Measurements from ENCODE around the gene DGCR8.

DGCR8 gene

DNA sequence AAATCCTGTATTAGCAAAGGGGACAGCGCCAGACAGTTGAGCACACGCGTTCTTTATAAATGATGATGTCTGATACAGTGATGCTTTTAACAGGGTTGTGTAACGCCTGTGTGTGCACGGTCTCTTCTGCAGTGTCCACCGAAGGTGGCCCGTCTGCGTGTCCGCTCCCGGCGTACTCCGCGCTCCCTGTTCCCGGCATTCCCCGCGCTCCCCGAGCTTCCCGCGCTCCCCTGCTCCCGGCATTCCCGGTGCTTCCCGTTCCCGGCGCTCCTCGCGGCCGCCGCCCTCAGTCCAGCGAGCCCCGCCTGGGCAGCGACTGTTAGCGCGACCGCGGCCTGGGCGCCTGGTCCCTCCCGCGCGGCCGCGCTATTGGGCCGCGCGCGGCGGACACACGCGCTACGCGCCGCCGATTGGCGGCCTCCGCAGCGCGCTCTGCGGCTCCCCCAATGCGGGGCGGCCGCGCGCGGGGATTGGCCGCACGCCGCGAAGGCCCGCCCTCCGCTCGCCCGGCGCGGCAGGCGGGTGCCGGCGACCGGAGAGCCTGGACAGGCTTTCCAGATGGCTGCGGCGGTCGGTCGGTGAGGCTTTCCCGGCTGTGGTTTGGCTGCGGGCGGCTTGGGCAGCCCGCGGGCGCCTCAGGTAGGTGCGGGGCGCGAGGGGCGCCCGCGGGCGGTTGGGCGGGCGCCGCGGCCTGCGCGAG is at the start of gene DGCR8:
Gene DGCR8 (plus strand): TSS at position 497 of the 700 bp plus-strand sequence. CDS start 5,723 bp downstream, outside the sequence.
- H3K27ac Mint-ChIP-seq: peak within 1 kb of the TSS; percentile 90
- H3K9me3 Mint-ChIP-seq: no peaks in the 10 kb centered on the region
- no peaks in the 10 kb centered on the region for H3K27me3 Mint-ChIP-seq
- H3K36me3 Mint-ChIP-seq (ENCODE audit: low read depth): peaks cover 5% of the 10 kb centered on the region
- peak within 1 kb of the TSS; percentile 92 for H3K4me3 Mint-ChIP-seq
- peaks cover 46% of the 10 kb centered on the region for H3K4me1 Mint-ChIP-seq (ENCODE audit: low read depth)

DNA sequence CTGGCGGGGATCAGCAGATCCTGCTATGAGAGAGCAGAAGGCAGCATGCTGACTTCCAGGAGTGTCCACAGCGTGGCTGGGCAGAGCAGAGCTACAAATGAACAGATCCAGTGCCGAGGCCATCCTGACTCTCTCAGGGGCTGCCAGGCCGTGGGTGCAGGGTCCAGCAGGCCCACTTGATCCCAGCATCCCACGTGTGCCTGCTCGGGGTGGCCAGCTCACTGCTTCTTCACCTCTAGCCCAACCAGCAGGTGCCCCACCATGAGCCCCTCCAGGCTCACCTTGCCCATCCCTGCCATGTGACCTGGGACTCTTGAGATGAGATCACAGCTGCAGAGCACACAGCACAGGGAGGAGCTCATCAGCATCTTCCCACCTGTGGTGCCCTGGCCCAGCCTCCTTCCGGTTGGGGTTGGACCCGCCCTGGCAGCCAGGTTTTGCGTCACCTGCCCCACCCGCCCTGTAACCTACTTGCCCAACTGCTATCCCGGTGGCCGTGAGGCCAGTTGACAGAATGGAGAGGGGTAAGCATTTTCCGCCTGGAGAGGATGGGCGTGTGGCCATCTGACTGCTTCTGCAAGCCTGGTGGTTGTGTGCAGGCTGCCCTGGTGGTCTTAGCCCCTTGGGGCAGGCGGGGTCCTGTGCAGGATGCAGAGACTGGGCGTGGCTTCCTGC is 48.2 kb upstream of the DGCR8 start:
- Mint-ChIP-seq H3K4me3 (no peak overlapping the region), H3K27ac (no peak overlapping the region), H3K36me3 (ENCODE audit: low read depth) (peaks cover 7% of the 10 kb centered on the region), H3K9me3 (no peaks in the 10 kb centered on the region), H3K27me3 (no peaks in the 10 kb centered on the region), H3K4me1 (ENCODE audit: low read depth) (peaks cover 15% of the 10 kb centered on the region)

DNA sequence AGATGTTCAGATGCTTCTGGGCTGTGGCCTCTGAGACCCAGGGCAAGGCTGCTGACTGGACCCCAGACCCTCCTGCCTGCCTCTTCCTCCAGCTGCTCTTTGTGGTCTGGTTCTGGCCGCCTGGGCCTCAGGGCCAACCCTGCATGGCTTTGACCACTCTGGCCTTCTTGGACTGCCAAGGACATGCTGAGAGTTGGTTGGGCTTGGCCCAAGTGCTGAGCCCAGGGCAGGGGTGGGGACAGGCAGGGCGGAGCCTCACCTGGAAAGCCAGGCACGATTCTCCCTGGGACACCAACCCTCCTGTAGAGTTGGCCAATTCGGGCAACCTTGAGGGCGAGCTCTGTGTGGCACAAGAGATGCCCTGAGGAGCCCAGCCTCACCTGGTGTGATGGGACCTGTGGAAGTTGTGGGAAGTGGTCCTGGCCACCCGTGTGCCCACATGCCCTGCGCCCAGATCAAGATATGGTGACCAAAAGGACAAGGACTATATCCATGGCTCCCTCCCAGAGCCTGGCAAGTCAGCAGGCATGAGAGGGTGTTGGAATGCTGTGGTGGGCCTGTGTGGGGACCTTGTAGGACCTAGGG is 47.5 kb upstream of the DGCR8 start:
- H3K36me3 Mint-ChIP-seq (ENCODE audit: low read depth): peaks cover 13% of the 10 kb centered on the region
- H3K4me1 Mint-ChIP-seq (ENCODE audit: low read depth): peaks cover 16% of the 10 kb centered on the region
- H3K4me3 Mint-ChIP-seq: no peak overlapping the region
- H3K9me3 Mint-ChIP-seq: no peaks in the 10 kb centered on the region
- H3K27me3 Mint-ChIP-seq: no peaks in the 10 kb centered on the region
- no peak overlapping the region for H3K27ac Mint-ChIP-seq

DNA sequence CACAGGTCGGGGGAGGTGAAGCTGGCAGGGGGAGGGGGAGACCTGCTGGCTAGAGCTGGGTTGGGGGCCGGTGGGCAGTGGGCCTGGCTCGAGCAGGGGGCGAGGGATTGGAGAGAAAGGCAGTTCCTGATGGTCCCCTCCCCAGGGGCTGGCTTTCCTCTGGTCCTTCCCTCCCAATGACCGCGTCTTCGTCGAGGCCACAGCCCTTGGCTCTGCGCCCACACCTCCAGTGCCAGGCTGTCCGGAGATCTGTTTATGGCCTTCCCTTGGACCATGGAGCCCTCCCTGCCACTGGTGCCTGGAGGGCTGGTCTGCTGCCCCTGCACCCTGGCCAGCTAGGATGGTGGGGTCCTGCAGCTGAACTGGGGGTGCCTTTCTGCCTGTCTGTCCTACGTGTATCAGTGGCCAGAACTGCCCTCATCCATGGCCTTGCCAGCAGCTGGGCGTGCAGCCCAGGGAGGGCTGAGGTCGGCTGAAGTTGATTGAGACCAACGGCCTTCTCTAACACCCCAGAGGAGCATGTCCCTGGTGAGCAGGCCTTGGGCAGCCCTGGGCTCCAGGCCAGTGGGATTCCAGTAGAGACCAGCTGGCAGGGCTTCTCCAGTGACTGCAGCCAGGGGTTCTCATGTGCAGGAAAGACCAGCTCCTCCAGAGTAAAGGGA is 46.9 kb upstream of the DGCR8 start:
- no peak overlapping the region for H3K4me3 Mint-ChIP-seq
- H3K9me3 Mint-ChIP-seq: no peaks in the 10 kb centered on the region
- H3K27ac Mint-ChIP-seq: no peak overlapping the region
- peaks cover 17% of the 10 kb centered on the region for H3K36me3 Mint-ChIP-seq (ENCODE audit: low read depth)
- no peaks in the 10 kb centered on the region for H3K27me3 Mint-ChIP-seq
- peaks cover 19% of the 10 kb centered on the region for H3K4me1 Mint-ChIP-seq (ENCODE audit: low read depth)

DNA sequence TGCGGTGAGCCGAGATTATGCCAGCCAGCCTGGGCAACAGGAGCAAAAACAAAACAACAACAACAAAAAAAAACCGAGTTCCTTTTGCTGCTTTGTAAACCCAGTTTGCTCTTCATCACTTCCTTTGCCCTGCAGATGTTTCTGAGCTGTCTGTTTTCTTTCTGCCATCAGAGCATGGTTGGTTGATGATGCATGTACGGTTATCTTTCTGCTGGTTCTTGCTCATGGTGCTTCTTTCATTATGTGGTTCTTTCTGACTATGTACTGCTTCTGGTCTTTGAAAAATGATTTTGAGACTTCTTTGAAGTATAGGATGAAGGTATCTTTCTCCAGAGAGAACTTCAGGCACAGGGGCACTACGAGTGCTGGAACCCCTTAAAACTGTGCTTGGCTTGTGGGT is 45.9 kb upstream of the DGCR8 start:
- Mint-ChIP-seq H3K9me3 (no peaks in the 10 kb centered on the region), H3K27me3 (no peaks in the 10 kb centered on the region), H3K4me1 (ENCODE audit: low read depth) (peaks cover 19% of the 10 kb centered on the region), H3K36me3 (ENCODE audit: low read depth) (peaks cover 17% of the 10 kb centered on the region), H3K27ac (peak overlapping the region; percentile 17), H3K4me3 (no peak overlapping the region)

DNA sequence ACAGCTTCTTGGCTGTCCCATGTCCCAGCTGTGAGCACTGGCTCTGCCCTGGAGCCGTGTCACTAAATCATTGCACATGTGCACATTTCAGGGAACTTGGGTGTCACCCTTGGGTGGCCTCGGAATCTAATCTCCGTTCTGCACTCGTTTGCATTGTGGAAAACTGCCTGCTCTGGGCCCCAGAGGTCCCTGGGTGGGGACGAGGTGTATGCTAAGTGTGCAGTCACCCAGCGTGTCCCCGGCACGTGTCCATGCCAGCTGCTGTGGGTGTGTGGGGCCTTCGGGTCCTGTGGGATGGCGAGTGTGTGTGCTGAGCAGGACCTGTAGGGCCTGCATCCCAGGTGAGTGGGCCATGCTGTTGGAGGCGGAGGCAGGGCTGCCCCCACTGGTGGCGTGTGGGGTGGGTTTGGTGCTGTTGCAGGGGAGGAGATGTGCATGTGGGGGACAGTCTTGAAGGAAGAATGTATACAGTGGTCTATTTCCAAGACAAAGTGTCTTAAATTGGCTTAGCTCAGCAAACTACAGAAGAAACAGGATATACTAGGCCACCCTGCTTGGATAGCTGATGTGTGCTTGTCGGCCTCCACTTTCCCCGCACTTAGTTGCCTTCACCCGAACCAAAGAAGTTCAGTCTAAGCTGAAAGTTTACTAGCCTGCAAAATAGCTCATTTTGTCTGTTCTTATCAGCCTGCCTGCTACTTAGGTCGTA is 44.5 kb upstream of the DGCR8 start:
- Mint-ChIP-seq H3K27ac (no peak overlapping the region), H3K4me1 (ENCODE audit: low read depth) (peaks cover 19% of the 10 kb centered on the region), H3K27me3 (no peaks in the 10 kb centered on the region), H3K4me3 (no peak overlapping the region), H3K9me3 (no peaks in the 10 kb centered on the region), H3K36me3 (ENCODE audit: low read depth) (peaks cover 23% of the 10 kb centered on the region)

DNA sequence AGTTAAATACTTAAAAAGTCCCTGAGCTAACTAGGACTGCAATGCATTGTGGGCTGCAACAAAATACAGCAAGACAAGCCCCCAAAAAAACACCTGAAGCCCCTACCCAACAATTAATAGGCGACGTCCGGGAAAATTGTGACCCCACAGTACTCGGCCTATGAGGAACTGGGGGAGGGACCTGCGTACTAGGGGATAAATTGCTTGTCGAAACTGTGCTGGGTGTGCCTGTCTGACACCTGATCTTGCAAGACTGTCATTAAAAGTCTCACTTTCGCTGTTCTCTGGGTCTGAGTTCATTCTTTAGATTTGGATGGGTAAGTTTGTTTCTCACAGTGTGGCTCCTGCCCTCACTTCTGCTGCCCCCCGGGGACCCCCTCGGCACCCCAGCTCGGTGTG is 44.0 kb upstream of the DGCR8 start:
- Mint-ChIP-seq H3K27me3 (no peaks in the 10 kb centered on the region), H3K36me3 (ENCODE audit: low read depth) (peaks cover 23% of the 10 kb centered on the region), H3K9me3 (no peaks in the 10 kb centered on the region), H3K4me3 (no peak overlapping the region), H3K4me1 (ENCODE audit: low read depth) (peaks cover 19% of the 10 kb centered on the region), H3K27ac (no peak overlapping the region)

DNA sequence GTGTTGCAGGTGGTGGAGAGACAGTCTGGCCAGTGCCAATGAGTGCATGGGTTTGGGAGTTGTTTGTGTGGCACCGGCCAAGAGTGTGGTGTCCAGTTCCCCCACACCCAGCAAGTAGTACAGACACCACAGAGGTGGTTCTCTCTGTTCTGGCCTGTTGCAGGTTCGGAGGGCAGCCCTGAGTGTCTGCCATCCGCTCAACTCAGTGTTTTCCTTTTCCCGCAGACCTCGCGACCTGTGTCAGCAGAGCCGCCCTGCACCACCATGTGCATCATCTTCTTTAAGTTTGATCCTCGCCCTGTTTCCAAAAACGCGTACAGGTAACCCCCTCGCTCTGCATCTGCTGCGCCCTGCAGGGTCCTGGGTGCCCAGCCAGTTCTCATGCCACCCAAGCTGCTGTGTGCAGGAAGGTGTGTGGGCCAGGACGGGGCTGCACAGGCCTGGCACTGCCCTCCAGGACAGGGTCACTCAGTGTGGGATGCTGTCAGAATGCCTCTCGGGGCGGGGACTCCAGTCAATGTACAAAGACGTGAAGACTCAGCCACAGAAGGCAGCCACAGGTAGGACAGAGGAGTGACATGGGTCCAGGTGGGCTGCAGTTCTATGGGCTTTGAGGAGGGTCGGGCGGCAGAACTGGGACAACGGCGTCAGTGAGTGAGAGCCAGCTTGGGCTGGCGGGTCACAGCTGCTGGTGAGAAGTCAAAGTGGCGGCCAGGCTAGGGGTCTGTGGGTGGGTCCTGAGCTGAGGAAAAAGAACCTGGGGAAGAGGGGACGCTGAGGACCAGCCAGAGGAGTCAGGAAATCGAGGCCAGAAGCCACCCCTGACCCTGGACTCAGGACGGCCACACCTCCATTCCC is 43.3 kb upstream of the DGCR8 start:
- Mint-ChIP-seq H3K4me1 (ENCODE audit: low read depth) (peaks cover 14% of the 10 kb centered on the region), H3K27me3 (no peaks in the 10 kb centered on the region), H3K27ac (peak overlapping the region; percentile 36), H3K4me3 (no peak overlapping the region), H3K9me3 (no peaks in the 10 kb centered on the region), H3K36me3 (ENCODE audit: low read depth) (peaks cover 23% of the 10 kb centered on the region)

DNA sequence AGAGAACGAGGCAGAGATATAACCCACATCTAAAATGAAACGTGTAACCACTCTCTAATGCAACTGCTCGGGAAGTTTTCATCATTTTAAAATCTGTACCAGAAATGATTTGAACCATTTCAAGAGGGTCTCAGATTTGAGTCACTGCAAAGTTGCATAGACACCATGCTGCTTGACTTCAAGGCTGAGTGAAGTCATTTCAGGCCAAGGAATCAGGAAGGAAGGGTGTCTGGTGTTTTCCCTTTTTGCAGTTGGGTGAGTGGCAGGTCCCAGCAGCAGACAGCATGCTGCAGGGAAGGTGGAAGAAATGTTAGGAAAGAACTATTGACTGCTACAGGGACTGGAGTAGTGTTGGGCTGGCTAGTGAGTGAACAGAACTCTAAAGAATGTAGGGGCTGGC is 42.6 kb upstream of the DGCR8 start:
- Mint-ChIP-seq H3K27ac (peak overlapping the region; percentile 36), H3K9me3 (no peaks in the 10 kb centered on the region), H3K27me3 (no peaks in the 10 kb centered on the region), H3K4me3 (no peak overlapping the region), H3K4me1 (ENCODE audit: low read depth) (peaks cover 9% of the 10 kb centered on the region), H3K36me3 (ENCODE audit: low read depth) (peaks cover 23% of the 10 kb centered on the region)

DNA sequence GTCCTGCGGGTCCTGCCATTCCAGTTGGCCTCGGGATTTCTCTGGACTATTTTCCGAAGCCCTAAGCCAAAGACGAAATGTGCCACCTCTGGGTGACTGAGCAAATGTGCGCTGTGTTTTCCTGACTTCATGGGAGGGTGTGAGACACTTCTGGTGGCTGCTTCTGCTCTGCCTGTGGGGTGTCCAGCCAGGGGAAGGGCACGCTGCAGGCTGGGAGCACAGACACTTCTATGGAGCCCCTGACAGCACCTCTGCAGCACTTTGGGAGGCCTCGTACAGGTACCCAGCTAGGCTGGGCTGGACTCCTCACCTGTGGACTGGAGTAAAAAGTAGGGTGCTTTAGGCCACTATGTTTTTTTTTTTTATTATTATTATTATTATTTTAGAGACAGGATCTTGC is 41.5 kb upstream of the DGCR8 start:
- Mint-ChIP-seq H3K9me3 (no peaks in the 10 kb centered on the region), H3K36me3 (ENCODE audit: low read depth) (peaks cover 23% of the 10 kb centered on the region), H3K4me3 (no peak overlapping the region), H3K4me1 (ENCODE audit: low read depth) (peaks cover 8% of the 10 kb centered on the region), H3K27ac (no peak overlapping the region), H3K27me3 (no peaks in the 10 kb centered on the region)

DNA sequence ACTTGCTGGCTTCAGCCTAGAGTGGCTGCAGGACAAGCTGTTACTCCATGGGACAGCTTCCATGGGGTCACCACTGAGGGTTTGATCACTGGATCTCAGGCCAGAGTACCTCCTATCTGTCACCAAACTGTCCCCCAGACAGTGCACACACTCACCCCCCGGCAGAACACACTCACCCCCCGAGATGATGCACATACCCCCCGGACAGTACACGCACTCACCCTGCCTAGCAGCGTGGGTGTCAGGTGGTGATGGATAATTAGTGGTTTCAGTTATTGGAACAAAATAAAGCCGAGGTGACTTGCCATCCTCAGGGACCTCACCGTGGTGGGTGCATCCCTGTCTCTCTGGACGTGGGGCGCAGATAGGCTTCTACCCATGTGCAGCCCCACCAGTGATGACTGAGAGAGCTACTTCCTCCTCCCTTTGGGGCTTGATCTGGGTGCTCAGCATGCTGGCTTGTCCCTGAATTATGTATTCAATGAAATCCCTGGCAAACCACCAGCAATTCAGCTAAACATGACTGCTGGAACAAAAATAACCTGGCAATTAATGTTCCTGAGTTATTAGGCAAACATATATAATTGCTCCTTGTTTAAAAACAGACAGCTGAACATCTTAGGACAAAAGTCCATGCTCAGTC is 40.2 kb upstream of the DGCR8 start:
- Mint-ChIP-seq H3K27ac (no peak overlapping the region), H3K27me3 (no peaks in the 10 kb centered on the region), H3K4me1 (ENCODE audit: low read depth) (peaks cover 4% of the 10 kb centered on the region), H3K4me3 (no peak overlapping the region), H3K36me3 (ENCODE audit: low read depth) (peaks cover 18% of the 10 kb centered on the region), H3K9me3 (no peaks in the 10 kb centered on the region)

DNA sequence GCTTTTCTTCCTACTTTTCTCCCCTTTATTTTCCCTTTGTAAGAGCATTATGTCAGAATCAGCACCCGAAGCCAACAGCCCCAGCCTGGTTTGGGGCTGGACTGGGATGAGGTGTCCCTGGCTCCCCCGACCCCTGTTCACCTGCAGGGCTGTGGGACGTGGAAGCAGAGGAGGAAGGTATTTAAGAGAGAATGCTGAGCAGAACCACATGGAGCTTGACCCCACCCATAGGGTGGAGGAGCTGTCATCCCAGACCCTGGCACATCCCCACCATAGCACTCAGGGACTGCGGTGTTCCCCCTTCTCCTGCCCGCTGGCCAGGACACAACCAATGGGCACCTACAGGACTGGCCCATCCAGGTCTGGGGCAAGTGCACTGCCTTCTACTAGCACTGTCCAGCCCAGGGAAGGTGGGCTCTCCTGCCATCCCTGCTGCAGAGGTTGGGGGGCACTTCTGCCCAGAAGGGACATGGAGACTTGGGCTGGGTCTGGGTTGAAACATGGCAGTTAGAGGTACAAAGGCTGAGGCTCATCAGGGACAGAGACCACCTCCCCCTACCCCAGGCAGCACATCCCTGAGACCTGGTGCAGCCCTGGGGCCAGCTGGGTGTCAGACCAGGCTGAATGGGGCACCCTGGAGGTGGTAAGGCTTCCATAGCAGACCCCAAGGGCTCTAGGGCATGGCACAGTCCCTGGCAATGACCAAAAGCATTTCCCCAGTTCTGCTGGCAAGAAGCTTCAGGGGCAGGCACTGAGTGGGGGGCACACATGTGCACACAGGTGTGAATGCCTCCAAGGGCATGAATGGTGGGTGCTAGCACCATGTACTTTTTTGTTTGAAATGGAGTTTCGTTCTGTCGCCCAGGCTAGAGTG is 39.5 kb upstream of the DGCR8 start:
- Mint-ChIP-seq H3K27ac (no peak overlapping the region), H3K27me3 (no peaks in the 10 kb centered on the region), H3K36me3 (ENCODE audit: low read depth) (peaks cover 19% of the 10 kb centered on the region), H3K9me3 (no peaks in the 10 kb centered on the region), H3K4me1 (ENCODE audit: low read depth) (peaks cover 4% of the 10 kb centered on the region), H3K4me3 (no peak overlapping the region)
